SJSA1 (cell line): ENCODE data around the gene SHOC2. TPM values are rescaled to one million over a fixed set of nuclear protein-coding genes. Genes with fewer than 3 reads are reported as not detected.
A peak's percentile ranks its signal among the peaks of the same experiment; 100 is the strongest.

Experiments
- DNase-seq, 2 experiments: peaks; one replicate each; pipeline ENCODE4 v3.0.0-alpha.2; 2015 to 2020; ENCODE audit warnings: low spot score in 2 of 2, low read depth in 1 of 2
- H3K27ac ChIP-seq: fragments of 250-450 bp; sonication (Bioruptor Pico); 2 replicates; pipeline ENCODE4 v1.5.1; 2020; ENCODE audit warnings: mild to moderate bottlenecking, moderate library complexity
- H3K27me3 ChIP-seq: fragments of 250-450 bp; sonication (Bioruptor Pico); replicated peaks from 2 replicates; pipeline ENCODE4 v1.5.1; 2020; ENCODE audit warnings: mild to moderate bottlenecking, moderate library complexity
- H3K36me3 ChIP-seq: fragments of 250-450 bp; sonication (Bioruptor Pico); 2 replicates; pipeline ENCODE4 v1.5.1; 2020; ENCODE audit warnings: mild to moderate bottlenecking
- H3K4me1 ChIP-seq: fragments of 250-450 bp; sonication (Bioruptor Pico); replicated peaks from 2 replicates; pipeline ENCODE4 v1.6.1; 2021; ENCODE audit warnings: mild to moderate bottlenecking
- H3K4me3 ChIP-seq: fragments of 250-450 bp; sonication (Bioruptor Pico); 2 replicates; pipeline ENCODE4 v1.5.1; 2020; ENCODE audit warnings: mild to moderate bottlenecking
- H3K9me3 ChIP-seq: fragments of 250-450 bp; sonication (Bioruptor Pico); replicated peaks from 2 replicates; pipeline ENCODE4 v1.5.1; 2020; ENCODE audit warnings: mild to moderate bottlenecking
- total RNA-seq: library from RNA; depleted of rRNA; stranded (reverse); fragments of >200 nt; shearing (Covaris generic); gene quantifications from 2 replicates; pipeline ENCODE4 v1.2.3, GENCODE V29; 2014

The SHOC2 gene
- total RNA-seq, 1 experiment from 2014 or later, result 51.5 TPM

- Histone ChIP-seq H3K9me3 (no peaks in the 10 kb centered on the region), H3K27ac (no peak overlapping the region), H3K4me3 (no peak overlapping the region), H3K4me1 (no peaks in the 10 kb centered on the region), H3K27me3 (no peaks in the 10 kb centered on the region), H3K36me3 (no peaks in the 10 kb centered on the region)
- no peak for DNase-seq
These were observed 49.8 kb downstream of the SHOC2 start for GRCh38 chr10:110969183-110969582.

GRCh38 chr10:110971638-110972037 is 52.2 kb downstream of the SHOC2 start:
- H3K4me1 ChIP-seq, result no peaks in the 10 kb centered on the region
- no peak for DNase-seq
- no peaks in the 10 kb centered on the region for H3K36me3 ChIP-seq
- no peaks in the 10 kb centered on the region for H3K27me3 ChIP-seq
- no peak overlapping the region for H3K4me3 ChIP-seq
- no peaks in the 10 kb centered on the region for H3K9me3 ChIP-seq
- H3K27ac ChIP-seq, result no peak overlapping the region

GRCh38 chr10:110972231-110973134 is 53.1 kb downstream of the SHOC2 start:
- no peak for DNase-seq
- no peaks in the 10 kb centered on the region for H3K36me3 ChIP-seq
- no peak overlapping the region for H3K27ac ChIP-seq
- peaks cover 3% of the 10 kb centered on the region for H3K4me1 ChIP-seq
- H3K9me3 ChIP-seq, result no peaks in the 10 kb centered on the region
- no peak overlapping the region for H3K4me3 ChIP-seq
- no peaks in the 10 kb centered on the region for H3K27me3 ChIP-seq

GRCh38 chr10:110973400-110973799 is 54.0 kb downstream of the SHOC2 start:
- no peak overlapping the region for H3K4me3 ChIP-seq
- peaks cover 12% of the 10 kb centered on the region for H3K4me1 ChIP-seq
- H3K36me3 ChIP-seq, result no peaks in the 10 kb centered on the region
- no peaks in the 10 kb centered on the region for H3K27me3 ChIP-seq
- H3K27ac ChIP-seq, result no peak overlapping the region
- DNase-seq, result no peak
- no peaks in the 10 kb centered on the region for H3K9me3 ChIP-seq

- Histone ChIP-seq H3K27ac (no peak overlapping the region), H3K4me1 (peaks cover 15% of the 10 kb centered on the region), H3K4me3 (no peak overlapping the region), H3K36me3 (peaks cover 7% of the 10 kb centered on the region), H3K9me3 (no peaks in the 10 kb centered on the region), H3K27me3 (no peaks in the 10 kb centered on the region)
- DNase-seq, result no peak
These were observed 57.2 kb downstream of the SHOC2 start for GRCh38 chr10:110976577-110976976.

- H3K27ac ChIP-seq, result 0 out of 2 replicates have a peak overlapping the region, but pooled peaks have one; percentile 26
- H3K9me3 ChIP-seq, result no peaks in the 10 kb centered on the region
- peaks cover 7% of the 10 kb centered on the region for H3K36me3 ChIP-seq
- no peaks in the 10 kb centered on the region for H3K27me3 ChIP-seq
- peaks cover 15% of the 10 kb centered on the region for H3K4me1 ChIP-seq
- H3K4me3 ChIP-seq, result no peak overlapping the region
- DNase-seq, result peak in 1 of 2 experiments; percentile 17
These were observed 58.3 kb downstream of the SHOC2 start for GRCh38 chr10:110977662-110978061.

- peak in 1 of 2 experiments; percentile 5 for DNase-seq
- Histone ChIP-seq H3K4me1 (peaks cover 15% of the 10 kb centered on the region), H3K9me3 (no peaks in the 10 kb centered on the region), H3K4me3 (no peak overlapping the region), H3K36me3 (peaks cover 7% of the 10 kb centered on the region), H3K27ac (no peak overlapping the region), H3K27me3 (no peaks in the 10 kb centered on the region)
These were observed 58.8 kb downstream of the SHOC2 start for GRCh38 chr10:110978204-110978603.

- Histone ChIP-seq H3K4me1 (peaks cover 15% of the 10 kb centered on the region), H3K9me3 (no peaks in the 10 kb centered on the region), H3K27me3 (no peaks in the 10 kb centered on the region), H3K36me3 (peaks cover 7% of the 10 kb centered on the region), H3K4me3 (no peak overlapping the region), H3K27ac (no peak overlapping the region)
- DNase-seq, result no peak
These were observed 60.2 kb downstream of the SHOC2 start for GRCh38 chr10:110979611-110980010.

GRCh38 chr10:110980807-110981206 is 61.4 kb downstream of the SHOC2 start:
- Histone ChIP-seq H3K4me3 (no peak overlapping the region), H3K27ac (no peak overlapping the region), H3K9me3 (no peaks in the 10 kb centered on the region), H3K27me3 (no peaks in the 10 kb centered on the region), H3K4me1 (peaks cover 15% of the 10 kb centered on the region), H3K36me3 (peaks cover 7% of the 10 kb centered on the region)
- no peak for DNase-seq

GRCh38 chr10:110983466-110983865 is 64.1 kb downstream of the SHOC2 start:
- no peak overlapping the region for H3K27ac ChIP-seq
- no peaks in the 10 kb centered on the region for H3K9me3 ChIP-seq
- H3K27me3 ChIP-seq, result no peaks in the 10 kb centered on the region
- H3K4me1 ChIP-seq, result peaks cover 6% of the 10 kb centered on the region
- DNase-seq, result no peak
- H3K4me3 ChIP-seq, result no peak overlapping the region
- peaks cover 7% of the 10 kb centered on the region for H3K36me3 ChIP-seq

- Histone ChIP-seq H3K27ac (no peak overlapping the region), H3K36me3 (peaks cover 11% of the 10 kb centered on the region; the same call in 1 of the 2 replicates), H3K27me3 (no peaks in the 10 kb centered on the region), H3K9me3 (no peaks in the 10 kb centered on the region), H3K4me3 (no peak overlapping the region), H3K4me1 (peaks cover 4% of the 10 kb centered on the region)
- DNase-seq, result no peak
These were observed 66.3 kb downstream of the SHOC2 start for GRCh38 chr10:110985497-110986275.

GRCh38 chr10:110989016-110989415 is 69.6 kb downstream of the SHOC2 start:
- Histone ChIP-seq H3K36me3 (0 out of 2 replicates have a peak, but pooled peaks cover 4% of the 10 kb centered on the region), H3K4me3 (no peak overlapping the region), H3K9me3 (no peaks in the 10 kb centered on the region), H3K27ac (no peak overlapping the region), H3K4me1 (peaks cover 16% of the 10 kb centered on the region), H3K27me3 (no peaks in the 10 kb centered on the region)
- DNase-seq, result no peak

- Histone ChIP-seq H3K36me3 (0 out of 2 replicates have a peak, but pooled peaks cover 6% of the 10 kb centered on the region), H3K9me3 (no peaks in the 10 kb centered on the region), H3K4me3 (no peak overlapping the region), H3K27me3 (no peaks in the 10 kb centered on the region), H3K27ac (no peak overlapping the region), H3K4me1 (peaks cover 12% of the 10 kb centered on the region)
- DNase-seq, result no peak
These were observed 72.8 kb downstream of the SHOC2 start for GRCh38 chr10:110992006-110992800.
